K562 (cell line): ENCODE results near the gene AFF2. TPM values are rescaled to one million over a fixed set of nuclear protein-coding genes. Genes with fewer than 3 reads are reported as not detected.

Experiments
- ATAC-seq: fragments of 200-7000 bp; cut with Tn5 transposase; 3 replicates; pipeline ENCODE4 v1.9.1; 2020; ENCODE audit warnings: moderate library complexity
- BruUV-seq: library from RNA; stranded (reverse); fragments of 400-500 nt; replicated peaks from 2 replicates; lab custom pipeline; 2021; lab: Mats Ljungman, UMichigan
- CTCF ChIA-PET: fragments of 300-600 bp; formaldehyde crosslinking; extraction: SDS; loops from one replicate; lab custom pipeline; 2021; ENCODE audit warnings: low intra/inter-chr PET ratio; lab: Yijun Ruan, JAX
- POLR2A ChIA-PET: fragments of 300-600, 350-650 bp; sonication (Branson Sonifier 250); formaldehyde crosslinking; extraction: SDS; loops from one replicate; lab custom pipeline; 2021; ENCODE audit warnings: antibody characterized with exemption, inconsistent platforms; lab: Yijun Ruan, JAX
- DNase-seq, 4 experiments: peaks; one replicate each; pipeline versions ENCODE4 v3.0.0 to v3.0.0-alpha.2; 2011 to 2018; ENCODE audit warnings: low spot score in 3 of 4, mixed read lengths in 3 of 4; ENCODE audit errors: extremely low read depth in 1 of 4
- FAIRE-seq: peaks from 2 replicates; lab custom pipeline; 2011; peaks lifted over from hg19 to GRCh38; lab: Jason Lieb, UNC
- H2AFZ ChIP-seq: 2 replicates; pipeline ENCODE4 v1.6.0; 2011; ENCODE audit warnings: low read depth, low read length, control low read depth, inconsistent platforms
- H3K27ac ChIP-seq: fragments of 200-600 bp; 3 replicates; pipeline ENCODE4 v1.8.0; 2011; ENCODE audit warnings: low read depth, mild to moderate bottlenecking, control low read depth, inconsistent platforms, low read length, moderate library complexity, mixed read lengths; ENCODE audit errors: extremely low read depth
- H3K27me3 ChIP-seq, 2 experiments: fragments of 300-600 bp in 1 of 2; 2 replicates in 1 of 2; 3 replicates in 1 of 2; pipeline versions ENCODE4 v1.6.0 to v1.8.0; 2011; ENCODE audit warnings: inconsistent platforms in 2 of 2, low read length in 2 of 2, mild to moderate bottlenecking in 1 of 2, mixed read lengths in 1 of 2, moderate library complexity in 1 of 2; ENCODE audit not compliant: control insufficient read depth in 2 of 2, insufficient read depth in 2 of 2
- H3K36me3 ChIP-seq: fragments of 300-600 bp; 3 replicates; pipeline ENCODE4 v1.8.0; 2011; ENCODE audit warnings: mild to moderate bottlenecking, low read length, inconsistent platforms; ENCODE audit not compliant: control insufficient read depth, insufficient read depth
- H3K4me1 ChIP-seq, 2 experiments: fragments of 200-600 bp in 1 of 2; replicated peaks in 1 of 2; 2 replicates in 1 of 2; 3 replicates in 1 of 2; pipeline versions ENCODE4 v1.5.1 to v1.8.0; 2011; ENCODE audit warnings: inconsistent platforms in 2 of 2, low read length in 2 of 2, mild to moderate bottlenecking in 1 of 2, mixed read lengths in 1 of 2, moderate library complexity in 1 of 2; ENCODE audit not compliant: control insufficient read depth in 2 of 2, insufficient read depth in 2 of 2
- H3K4me2 ChIP-seq: 2 replicates; pipeline ENCODE4 v1.6.1; 2011; ENCODE audit warnings: low read length, control low read depth, inconsistent platforms, mixed read lengths; ENCODE audit not compliant: insufficient read depth
- H3K4me3 ChIP-seq: fragments of 200-600 bp; sonication (generic), shearing (Covaris generic); 2 replicates; pipeline ENCODE4 v1.5.1; 2016; ENCODE audit warnings: control low read depth, inconsistent platforms
- H3K79me2 ChIP-seq: fragments of 200-600 bp; 3 replicates; pipeline ENCODE4 v1.8.0; 2011; ENCODE audit warnings: low read length, inconsistent platforms; ENCODE audit not compliant: control insufficient read depth, insufficient read depth
- H3K9ac ChIP-seq, 2 experiments: 2 replicates each; pipeline versions ENCODE4 v1.6.0 to v1.6.1; 2011; ENCODE audit warnings: low read depth in 2 of 2, low read length in 2 of 2, control low read depth in 1 of 2, inconsistent platforms in 1 of 2, mild to moderate bottlenecking in 1 of 2, mixed read lengths in 1 of 2; ENCODE audit not compliant: insufficient read depth in 1 of 2
- H3K9me1 ChIP-seq: one replicate; pipeline ENCODE4 v1.6.0; 2011; ENCODE audit warnings: inconsistent platforms, mild to moderate bottlenecking, low read length, moderate library complexity; ENCODE audit not compliant: control insufficient read depth, insufficient read depth
- H3K9me3 ChIP-seq: replicated peaks from 2 replicates; pipeline ENCODE4 v1.5.1; 2011; ENCODE audit warnings: low read depth, low read length, inconsistent platforms; ENCODE audit not compliant: control insufficient read depth, insufficient read depth
- H4K20me1 ChIP-seq: replicated peaks from 2 replicates; pipeline ENCODE4 v1.6.1; 2011; ENCODE audit warnings: low read length, inconsistent platforms, mixed read lengths; ENCODE audit not compliant: control insufficient read depth, insufficient read depth
- ADNP ChIP-seq: fragments of 200-800 bp; sonication (Bioruptor generic); IDR thresholded peaks from 2 replicates; pipeline ENCODE4 v1.6.1; 2016; ENCODE audit warnings: missing genetic modification characterization, missing compliant biosample characterization
- CEBPB ChIP-seq: fragments of 450-650 bp; IDR thresholded peaks from 2 replicates; pipeline ENCODE4 v1.6.1; 2016; ENCODE audit warnings: missing genetic modification characterization, missing compliant biosample characterization
- ETV5 ChIP-seq: sonication (generic); formaldehyde crosslinking; IDR thresholded peaks from 2 replicates; pipeline ENCODE4 v1.4.0; 2020; ENCODE audit warnings: low read depth, mild to moderate bottlenecking, missing genetic modification reagents
- FOXP4 ChIP-seq: sonication (generic); formaldehyde crosslinking; IDR thresholded peaks from 2 replicates; pipeline ENCODE4 v1.8.0; 2022; ENCODE audit warnings: mild to moderate bottlenecking, missing genetic modification reagents, borderline replicate concordance
- ZNF436 ChIP-seq: fragments of 250-450, 450-650 bp; sonication (Bioruptor Pico); formaldehyde crosslinking; IDR thresholded peaks from 2 replicates; pipeline ENCODE4 v1.7.0; 2020; ENCODE audit warnings: mild to moderate bottlenecking
- ZNF445 ChIP-seq: fragments of 250-450 bp; sonication (Bioruptor Pico); IDR thresholded peaks from 2 replicates; pipeline ENCODE4 v1.4.0; 2020; ENCODE audit warnings: low read depth, mild to moderate bottlenecking, moderate library complexity
- WGBS: fragments of 100-300 bp; shearing (Covaris generic); methylation state at CpG from one replicate; pipeline ENCODE4 v1.1.6; 2016; ENCODE audit warnings: low coverage, mixed read lengths; ENCODE audit not compliant: insufficient coverage; ENCODE audit errors: missing lambda C conversion rate; 5-methylcytosine and 5-hydroxymethylcytosine counted together
- in situ Hi-C: fragments of 300-500 bp; cut with MboI; formaldehyde crosslinking; loops from 4 replicates; pipeline ENCODE4 v1.15.0; 2018; ENCODE audit warnings: inconsistent platforms, mixed read lengths
- intact Hi-C: fragments of 100-400 bp; cut with micrococcal nuclease; formaldehyde crosslinking; loops from 2 replicates; pipeline ENCODE4 v1.14.2; 2022
- polyA plus RNA-seq, 8 experiments: library from polyadenylated mRNA; depleted of rRNA in 4 of 8; stranded (reverse) in 5 of 8; unstranded in 3 of 8; fragments of >200 nt; fragmentation: Nextera tagmentation in 2 of 8; fragmentation: Illumina TruSeq in 1 of 8; extraction: Ambion mirVana in 2 of 8; extraction: Trizol in 1 of 8; gene quantifications; 2 replicates each; pipeline versions ENCODE4 v1.2.1 to v1.2.3, GENCODE V29; 2011 to 2014; ENCODE audit warnings: inconsistent platforms in 1 of 8, missing spikeins in 1 of 8
- total RNA-seq, 7 experiments: library from RNA; depleted of rRNA in 6 of 7; stranded (reverse); fragments of >200 nt in 6 of 7; fragmentation: Illumina TruSeq in 2 of 7; extraction: Trizol in 2 of 7; gene quantifications; 2 replicates each; pipeline versions ENCODE4 v1.2.1 to v1.2.3, GENCODE V29; 2011 to 2021; ENCODE audit warnings: low replicate concordance in 1 of 7

Gene AFF2
- total and polyA plus RNA-seq, 9 of the 15 experiments (the other 6 are each of a cell fraction or from before 2014, with no cell fraction given), result 0.01 to 0.20 (median 0.07) TPM

- 13% methylated on average over 3 of the region's 3 CpGs for WGBS
- FAIRE-seq, result no peak
These were observed 143.0 kb downstream of the AFF2 start for GRCh38 chrX:148643460-148643859.

GRCh38 chrX:148647651-148648050 is 147.2 kb downstream of the AFF2 start:
- H3K79me2 ChIP-seq, result no peaks in the 10 kb centered on the region
- no peak overlapping the region for H3K9ac ChIP-seq
- POLR2A ChIA-PET, result no interaction called here
- H3K4me2 ChIP-seq, result no peak overlapping the region
- H3K9me3 ChIP-seq, result no peaks in the 10 kb centered on the region
- 22% methylated on average over 4 of the region's 4 CpGs for WGBS
- FAIRE-seq (no peak), ATAC-seq (no peak), DNase-seq (no peak)
- no peak overlapping the region for H3K4me3 ChIP-seq
- H2AFZ ChIP-seq, result no peak overlapping the region
- no peaks in the 10 kb centered on the region for H3K4me1 ChIP-seq
- no peaks in the 10 kb centered on the region for H3K9me1 ChIP-seq
- in situ Hi-C loops (no loop called here), intact Hi-C loops (no loop called here)
- no peaks in the 10 kb centered on the region for H3K36me3 ChIP-seq
- no peaks in the 10 kb centered on the region for H3K27me3 ChIP-seq
- CTCF ChIA-PET, result no interaction called here
- no TSS peak for BruUV-seq
- H4K20me1 ChIP-seq, result no peaks in the 10 kb centered on the region
- H3K27ac ChIP-seq, result no peak overlapping the region
- no peak for TF ChIP-seq ZNF436 (CRISPR knock-in tag)
- TF ChIP-seq FOXP4 (CRISPR knock-in tag), result no peak

More at GRCh38 chrX:148643460-148643859, 143.0 kb downstream of the AFF2 start:
- no peak overlapping the region for H3K9ac ChIP-seq
- BruUV-seq, result no TSS peak
- POLR2A ChIA-PET, result interaction anchor here (0.8 kb wide), 1 partner anchor 12 kb away, joined by 4 read pairs; no protein-coding TSS in a partner anchor
- H3K9me1 ChIP-seq, result no peaks in the 10 kb centered on the region
- H3K4me1 ChIP-seq, result no peaks in the 10 kb centered on the region
- no peaks in the 10 kb centered on the region for H4K20me1 ChIP-seq
- no peak for ATAC-seq
- no peaks in the 10 kb centered on the region for H3K79me2 ChIP-seq
- no peak overlapping the region for H2AFZ ChIP-seq
- no peak overlapping the region for H3K4me2 ChIP-seq
- no peak overlapping the region for H3K4me3 ChIP-seq
- intact Hi-C loops, result no loop called here
- TF ChIP-seq CEBPB (tag), result peak; percentile 38
- no peak for TF ChIP-seq ADNP
- TF ChIP-seq ETV5 (CRISPR knock-in tag), result no peak
- no peak for TF ChIP-seq ZNF445 (CRISPR knock-in tag)
- TF ChIP-seq, all 486 proteins: peak for 1
- in situ Hi-C loops, result no loop called here
- Histone ChIP-seq H3K9me3 (no peaks in the 10 kb centered on the region), H3K36me3 (no peaks in the 10 kb centered on the region), H3K27ac (no peak overlapping the region), H3K27me3 (no peaks in the 10 kb centered on the region)
- CTCF ChIA-PET, result no interaction called here
- no peak for DNase-seq
